HG02678 (cell line): ENCODE results near the gene TGFBR3L.
"Not testable (repeated sequence)": the region's sequence is repeated elsewhere in the genome, so short reads cannot be mapped to it uniquely, and the experiment has no call there.

Experiments used
- ATAC-seq: cut with Tn5 transposase; IDR thresholded peaks from one replicate; pipeline ENCODE4 v1.9.1; 2021; ENCODE audit warnings: mild to moderate bottlenecking, moderate library complexity; ENCODE audit not compliant: unreplicated experiment

The TGFBR3L gene

DNA sequence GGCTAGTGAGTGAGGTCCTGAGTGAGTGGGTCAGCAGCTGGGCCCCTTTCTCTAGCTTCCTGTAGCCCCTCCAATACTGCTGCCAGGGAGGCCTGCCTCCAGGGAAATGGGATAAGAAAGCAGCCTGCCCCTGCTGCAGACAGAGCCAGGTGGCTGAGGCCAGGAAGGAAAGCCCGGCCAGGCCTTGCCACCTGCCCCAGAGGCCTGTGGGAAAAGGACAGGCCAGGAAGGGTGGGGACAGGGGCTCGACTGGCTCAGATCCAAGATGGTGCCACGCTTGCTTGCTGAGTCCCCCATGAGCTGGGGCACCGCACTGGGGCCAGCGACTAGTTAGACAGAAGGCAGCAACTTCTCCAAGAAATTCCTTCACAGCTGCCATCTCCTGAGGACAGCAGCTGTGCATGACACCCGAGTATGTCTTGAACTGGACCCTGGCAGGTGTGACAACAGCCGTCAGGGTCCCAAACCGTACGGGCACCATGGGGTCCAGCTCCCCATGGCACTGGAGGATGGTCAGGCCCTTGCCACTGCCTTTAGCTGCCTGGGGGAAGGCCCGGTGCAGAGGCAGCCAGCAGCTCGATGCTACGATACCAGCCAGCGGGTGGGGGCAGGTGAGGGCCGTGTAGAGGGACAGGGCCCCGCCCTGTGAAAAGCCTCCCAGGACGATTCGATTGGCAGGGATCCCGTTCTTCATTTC lies 35.4 kb upstream of the TGFBR3L start:
- ATAC-seq: no peak

DNA sequence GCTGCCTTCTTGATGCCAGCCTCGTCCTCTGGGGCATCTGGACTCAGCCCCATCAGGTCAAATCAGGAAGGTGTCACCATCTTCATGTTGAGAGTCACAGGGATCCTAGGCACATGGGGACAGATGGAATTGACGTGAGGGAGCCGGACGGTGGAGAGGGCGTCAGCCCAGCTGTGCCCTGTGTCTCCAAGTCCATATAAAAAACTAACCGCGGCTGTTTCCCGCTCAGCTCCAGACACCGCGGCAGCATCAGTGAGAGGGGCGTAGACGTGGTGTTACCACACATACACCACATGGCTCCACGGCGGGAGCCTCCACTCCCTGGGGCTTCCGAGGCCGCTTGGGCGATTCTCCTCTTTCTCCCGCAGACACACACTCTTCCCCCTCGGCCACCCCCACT lies 34.8 kb upstream of the TGFBR3L start:
- no peak for ATAC-seq

DNA sequence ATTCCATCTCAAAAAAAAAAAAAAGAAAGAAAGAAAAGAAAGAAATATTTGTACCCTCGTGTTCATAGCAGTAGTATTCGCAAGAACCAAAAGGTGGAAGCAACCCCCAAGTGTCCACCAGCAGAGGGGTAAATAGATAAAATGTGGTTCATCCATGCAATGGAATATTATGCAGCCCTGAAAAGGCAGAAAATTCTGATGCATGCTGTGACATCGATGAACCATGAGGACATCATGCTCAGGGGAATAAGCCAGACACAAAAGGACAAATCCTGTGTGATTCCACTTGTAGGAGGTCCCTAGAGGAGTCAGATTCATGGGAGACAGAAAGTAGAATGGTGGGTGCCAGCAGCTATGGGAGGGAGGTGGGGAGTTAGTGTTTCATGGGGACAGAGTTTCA lies 32.7 kb upstream of the TGFBR3L start:
- ATAC-seq: no peak

DNA sequence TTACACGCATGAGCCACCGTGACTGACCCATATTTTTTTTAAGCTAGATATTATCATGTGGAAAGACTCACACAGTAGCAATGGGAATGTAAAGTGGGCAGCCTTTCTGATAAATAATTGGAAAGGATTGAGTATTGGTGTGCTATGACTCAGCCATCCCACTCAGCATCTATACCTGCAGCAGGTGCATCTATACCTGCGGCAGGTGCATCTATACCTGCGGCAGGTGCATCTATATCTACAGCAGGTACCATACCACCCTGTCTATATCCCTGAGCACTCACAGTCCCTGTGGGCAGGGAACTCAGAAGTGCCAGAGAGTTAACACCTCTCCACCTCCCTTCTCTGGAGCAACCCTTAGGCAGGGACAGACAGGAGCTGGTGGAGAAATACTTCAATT lies 31.5 kb upstream of the TGFBR3L start:
- ATAC-seq: no peak

DNA sequence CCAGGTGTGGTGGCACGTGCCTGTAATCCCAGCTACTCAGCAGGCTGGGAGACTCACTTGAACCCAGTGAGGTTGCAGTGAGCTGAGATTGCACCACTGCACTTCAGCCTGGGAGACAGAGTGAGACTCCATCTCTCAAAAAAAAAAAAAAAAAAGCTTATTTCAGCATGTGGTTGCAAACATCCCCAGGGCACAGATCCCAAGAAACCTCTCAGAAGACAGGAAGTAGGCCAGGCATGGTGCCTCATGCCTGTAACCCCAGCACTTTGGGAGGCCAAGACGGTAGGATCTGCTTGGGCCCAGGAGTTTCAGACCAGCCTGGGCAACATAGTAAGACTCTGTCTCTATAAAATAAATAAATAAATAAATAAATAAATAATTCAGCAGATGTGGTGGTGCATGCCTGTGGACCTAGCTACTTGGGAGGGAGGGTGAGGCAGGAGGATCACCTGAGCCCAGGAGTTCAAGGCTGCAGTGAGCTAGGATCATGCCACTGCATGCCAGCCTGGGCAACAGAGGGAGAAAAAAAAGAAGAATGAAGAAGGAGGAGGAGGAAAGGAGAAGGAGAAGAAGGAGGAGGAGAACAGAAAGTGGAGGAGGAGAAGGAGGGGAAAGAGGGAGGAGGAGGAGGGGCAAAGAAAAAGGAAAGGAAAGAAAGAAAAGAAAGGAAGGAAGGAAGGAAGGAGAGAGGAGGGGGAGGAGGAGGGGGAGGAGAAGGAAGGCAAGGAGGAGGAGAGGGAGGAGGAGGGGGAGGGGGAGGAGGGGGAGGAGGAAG lies 30.6 kb upstream of the TGFBR3L start:
- ATAC-seq: no peak

DNA sequence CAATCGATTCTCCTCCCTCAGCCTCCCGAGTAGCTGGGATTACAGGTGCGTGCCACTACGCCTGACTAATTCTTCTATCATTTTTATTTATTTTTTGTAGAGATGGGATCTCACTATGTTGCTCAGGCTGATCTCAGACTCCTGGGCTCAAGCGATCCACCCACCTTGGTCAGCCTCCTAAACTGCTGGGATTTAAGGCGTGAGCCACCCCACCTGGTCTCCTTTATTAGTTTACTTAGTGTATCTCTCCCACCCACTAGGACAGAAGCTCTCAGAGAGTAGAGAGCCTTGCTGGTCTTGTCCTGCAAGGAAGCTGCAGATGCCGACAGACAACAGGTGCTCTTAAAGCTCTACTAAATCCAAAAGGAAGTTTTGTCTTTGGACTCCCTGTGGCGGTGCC lies 28.8 kb upstream of the TGFBR3L start:
- no peak for ATAC-seq

DNA sequence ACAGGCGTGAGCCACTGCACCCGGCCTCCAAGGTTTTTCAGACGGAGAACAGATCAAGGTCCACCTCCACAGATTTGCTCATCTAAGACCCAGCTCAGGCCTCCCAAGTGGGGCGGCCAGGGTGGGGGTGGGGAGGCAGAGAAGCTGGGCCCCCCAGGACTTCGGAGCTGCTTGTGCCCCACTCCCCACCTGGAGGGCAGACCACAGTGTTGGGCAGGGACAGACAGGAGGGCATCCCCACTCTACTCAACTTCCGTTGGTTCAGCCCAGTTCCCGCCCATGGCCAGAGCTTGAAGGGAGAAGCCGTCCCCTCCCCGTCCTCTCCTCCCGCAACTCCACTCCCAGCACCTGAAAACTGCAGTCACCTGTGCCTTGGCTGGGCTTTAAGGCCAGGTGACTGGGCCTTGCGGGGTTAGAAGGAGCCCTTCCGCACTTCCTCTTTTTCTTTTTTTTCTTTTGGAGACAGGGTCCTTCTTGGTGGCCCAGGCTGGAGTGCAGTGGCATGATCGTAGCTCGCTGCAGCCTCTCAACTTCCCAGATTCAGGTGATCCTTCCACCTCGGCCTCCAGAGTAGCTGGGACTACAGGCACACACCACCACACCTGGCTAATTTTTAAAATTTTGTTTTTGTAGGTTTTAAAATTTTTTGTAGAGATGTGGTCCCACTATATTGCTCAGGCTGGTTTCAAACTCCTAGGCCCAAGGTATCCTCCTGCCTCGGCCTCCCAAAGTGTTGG lies 27.1 kb upstream of the TGFBR3L start:
- no peak for ATAC-seq

DNA sequence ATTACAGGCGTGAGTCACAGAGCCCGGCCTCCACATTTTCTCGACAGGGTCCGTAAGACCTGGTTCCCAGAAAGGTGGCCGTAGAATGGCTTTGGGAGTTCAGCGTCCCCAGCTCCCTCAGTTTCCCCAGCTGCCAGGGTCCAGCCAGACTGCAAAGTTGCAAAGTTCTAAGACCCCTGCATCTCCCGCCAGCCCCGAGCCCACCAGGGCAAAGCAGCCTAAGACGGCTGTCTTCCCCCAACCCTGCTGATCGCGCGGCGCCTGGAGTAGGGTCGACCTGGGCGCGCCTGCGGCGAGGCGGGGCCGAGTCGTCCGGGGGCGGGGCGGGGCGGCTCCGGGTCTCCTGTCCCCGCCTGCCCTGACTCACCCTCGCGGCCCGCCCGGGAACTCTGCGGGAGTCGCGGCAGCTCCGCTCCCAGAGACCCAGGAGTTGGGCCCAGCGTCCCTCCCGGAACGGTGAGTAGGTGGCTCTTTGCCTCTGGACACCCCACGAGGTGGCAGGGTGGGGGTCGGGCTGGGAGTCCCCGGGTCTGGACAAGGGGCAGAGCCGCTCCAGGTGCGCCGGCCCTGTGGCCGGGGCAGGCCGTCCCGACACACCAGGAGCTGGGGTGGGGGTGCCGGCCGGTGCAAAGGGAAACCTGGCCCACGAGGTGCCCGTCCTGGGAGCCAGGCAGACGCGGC lies 26.3 kb upstream of the TGFBR3L start, which contains the start of gene LRRC8E:
LRRC8E (plus strand) TSS at position 366 of the 681 bp plus-strand sequence. CDS start 7,094 bp downstream, outside the sequence.
- no peak for ATAC-seq

DNA sequence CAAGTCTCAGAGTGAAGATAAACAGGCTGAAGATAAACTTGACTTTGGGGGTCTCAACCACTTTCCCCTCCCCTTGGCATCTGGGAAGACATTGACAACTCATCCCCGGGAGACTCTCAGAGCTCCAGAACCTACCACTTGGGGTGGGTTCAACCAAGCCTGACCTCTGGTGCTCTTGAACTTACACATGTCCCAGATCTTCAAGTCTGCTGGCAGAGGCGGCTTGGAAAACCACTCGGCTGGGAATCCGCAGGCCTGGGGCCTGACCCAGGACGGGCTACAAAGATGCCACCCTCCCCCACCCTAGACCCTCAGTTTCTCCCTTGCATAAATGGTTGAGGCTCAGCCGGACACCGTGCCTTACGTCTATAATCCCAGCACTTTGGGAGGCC lies 25.8 kb upstream of the TGFBR3L start:
- no peak for ATAC-seq

DNA sequence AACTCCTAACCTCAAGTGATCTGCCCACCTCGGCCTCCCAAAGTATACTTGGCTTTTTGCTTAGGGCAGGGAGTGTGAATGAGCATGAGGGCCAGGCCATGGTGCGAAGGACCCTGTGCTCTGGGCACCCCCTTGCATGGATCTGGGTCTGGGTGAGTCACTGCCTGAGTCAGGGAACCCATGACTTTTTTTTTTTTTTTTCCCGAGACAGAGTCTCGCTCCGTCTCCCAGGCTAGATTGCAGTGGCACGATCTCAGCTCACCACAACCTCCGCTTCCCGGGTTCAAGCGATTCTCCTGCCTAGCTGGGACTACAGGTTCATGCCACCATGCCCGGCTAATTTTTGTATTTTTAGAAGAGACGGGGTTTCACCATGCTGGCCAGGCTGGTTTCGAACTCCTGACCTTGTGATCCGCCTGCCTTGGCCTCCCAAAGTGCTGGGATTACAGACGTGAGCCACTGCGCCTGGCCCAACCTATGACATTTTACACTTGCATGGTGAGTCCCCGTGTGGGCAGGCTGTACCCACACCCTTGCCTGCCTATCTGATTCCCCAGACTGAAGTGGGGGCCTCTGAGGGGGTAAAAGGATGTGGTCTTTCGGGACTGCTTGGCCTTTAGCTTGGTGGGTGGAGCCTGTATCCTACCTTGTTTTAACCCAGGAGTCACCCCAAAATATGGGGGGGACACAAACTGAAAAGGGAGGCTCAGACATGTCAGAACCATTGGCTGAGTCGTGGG lies 21.1 kb upstream of the TGFBR3L start:
- ATAC-seq: not testable (repeated sequence)

DNA sequence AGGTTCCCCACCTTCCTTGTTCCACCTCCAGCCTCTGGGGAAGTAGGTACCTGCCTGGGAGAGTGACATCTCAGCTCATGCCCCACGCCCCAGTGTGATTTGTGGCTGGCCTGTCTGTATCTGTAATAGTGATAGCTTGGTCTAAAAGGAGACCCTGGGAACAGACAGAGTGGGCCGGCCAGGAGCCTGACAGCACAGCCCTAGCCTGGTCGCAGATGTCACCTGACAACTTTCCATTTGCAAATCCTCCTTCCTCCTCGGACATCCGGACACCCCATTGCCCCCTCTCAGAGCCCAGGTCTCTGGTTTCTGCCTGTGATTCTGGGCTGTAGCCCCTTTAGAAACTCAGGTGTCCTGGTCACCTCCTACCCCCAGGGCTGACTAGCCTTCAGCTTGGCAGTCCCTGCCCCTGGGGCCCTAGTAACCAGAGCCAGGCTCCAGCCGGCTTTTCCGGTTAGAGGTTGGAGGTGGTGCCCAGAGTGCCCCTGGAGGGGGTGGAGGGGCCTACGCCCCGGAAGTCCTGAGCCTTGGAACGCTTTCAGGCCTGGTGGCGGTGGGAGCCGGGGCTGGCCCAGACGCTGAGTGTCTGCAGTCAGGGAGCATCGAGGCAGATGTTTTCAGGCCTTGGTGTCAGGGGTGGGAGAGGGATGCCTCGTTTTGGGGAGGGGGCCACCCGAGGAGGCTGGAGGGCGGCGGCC lies 19.9 kb upstream of the TGFBR3L start:
- ATAC-seq: no peak

DNA sequence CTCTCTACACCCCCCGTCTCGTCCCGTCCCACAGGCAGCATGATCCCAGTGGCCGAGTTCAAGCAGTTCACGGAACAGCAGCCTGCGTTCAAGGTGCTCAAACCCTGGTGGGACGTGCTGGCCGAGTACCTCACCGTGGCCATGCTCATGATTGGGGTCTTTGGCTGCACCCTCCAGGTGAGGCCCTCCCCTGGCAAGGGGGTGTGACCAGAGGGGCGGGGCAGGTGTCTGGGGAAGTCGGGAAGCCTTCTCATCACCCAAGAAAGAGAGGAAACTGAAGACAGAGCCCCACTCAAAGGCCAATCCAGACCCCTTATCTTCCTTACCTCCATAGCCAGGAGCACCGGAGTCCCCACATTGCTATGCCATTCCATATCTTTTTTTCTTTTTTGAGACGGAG lies 19.1 kb upstream of the TGFBR3L start:
- ATAC-seq: no peak

DNA sequence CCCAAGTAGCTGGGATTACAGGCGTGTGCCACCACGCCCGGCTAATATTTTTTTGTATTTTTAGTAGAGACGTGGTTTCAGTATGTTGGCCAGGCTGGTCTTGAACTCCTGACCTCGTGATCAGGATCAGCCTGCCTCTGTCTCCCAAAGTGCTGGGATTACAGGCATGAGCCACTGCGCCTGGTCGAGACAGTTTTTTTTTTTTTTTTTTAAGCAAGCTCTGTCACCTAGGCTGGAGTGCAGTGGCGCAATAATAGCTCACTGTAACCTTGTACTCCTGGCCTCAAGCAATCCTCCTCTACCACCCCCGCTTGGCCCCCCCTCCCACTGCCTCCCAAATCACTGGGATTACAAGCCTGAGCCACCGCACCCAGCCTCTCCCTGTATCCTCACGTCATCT lies 17.3 kb upstream of the TGFBR3L start:
- no peak for ATAC-seq

DNA sequence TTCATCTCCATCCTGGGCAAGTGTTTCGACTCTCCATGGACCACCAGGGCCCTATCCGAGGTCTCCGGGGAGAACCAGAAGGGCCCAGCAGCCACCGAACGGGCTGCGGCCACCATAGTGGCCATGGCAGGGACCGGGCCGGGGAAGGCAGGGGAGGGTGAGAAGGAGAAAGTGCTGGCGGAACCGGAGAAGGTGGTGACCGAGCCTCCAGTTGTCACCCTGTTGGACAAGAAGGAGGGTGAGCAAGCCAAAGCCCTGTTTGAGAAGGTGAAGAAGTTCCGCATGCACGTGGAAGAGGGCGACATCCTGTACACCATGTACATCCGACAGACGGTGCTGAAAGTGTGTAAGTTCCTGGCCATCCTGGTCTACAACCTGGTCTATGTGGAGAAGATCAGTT lies 15.7 kb upstream of the TGFBR3L start:
- ATAC-seq: no peak

DNA sequence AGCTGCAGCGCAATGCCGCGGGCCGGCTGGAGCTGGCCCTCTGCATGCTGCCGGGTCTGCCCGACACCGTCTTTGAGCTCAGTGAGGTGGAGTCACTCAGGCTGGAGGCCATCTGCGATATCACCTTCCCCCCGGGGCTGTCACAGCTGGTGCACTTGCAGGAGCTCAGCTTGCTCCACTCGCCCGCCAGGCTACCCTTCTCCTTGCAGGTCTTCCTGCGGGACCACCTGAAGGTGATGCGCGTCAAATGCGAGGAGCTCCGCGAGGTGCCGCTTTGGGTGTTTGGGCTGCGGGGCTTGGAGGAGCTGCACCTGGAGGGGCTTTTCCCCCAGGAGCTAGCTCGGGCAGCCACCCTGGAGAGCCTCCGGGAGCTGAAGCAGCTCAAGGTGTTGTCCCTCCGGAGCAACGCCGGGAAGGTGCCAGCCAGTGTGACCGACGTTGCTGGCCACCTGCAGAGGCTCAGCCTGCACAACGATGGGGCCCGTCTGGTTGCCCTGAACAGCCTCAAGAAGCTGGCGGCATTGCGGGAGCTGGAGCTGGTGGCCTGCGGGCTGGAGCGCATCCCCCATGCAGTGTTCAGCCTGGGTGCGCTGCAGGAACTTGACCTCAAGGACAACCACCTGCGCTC lies 14.8 kb upstream of the TGFBR3L start:
- ATAC-seq: no peak

DNA sequence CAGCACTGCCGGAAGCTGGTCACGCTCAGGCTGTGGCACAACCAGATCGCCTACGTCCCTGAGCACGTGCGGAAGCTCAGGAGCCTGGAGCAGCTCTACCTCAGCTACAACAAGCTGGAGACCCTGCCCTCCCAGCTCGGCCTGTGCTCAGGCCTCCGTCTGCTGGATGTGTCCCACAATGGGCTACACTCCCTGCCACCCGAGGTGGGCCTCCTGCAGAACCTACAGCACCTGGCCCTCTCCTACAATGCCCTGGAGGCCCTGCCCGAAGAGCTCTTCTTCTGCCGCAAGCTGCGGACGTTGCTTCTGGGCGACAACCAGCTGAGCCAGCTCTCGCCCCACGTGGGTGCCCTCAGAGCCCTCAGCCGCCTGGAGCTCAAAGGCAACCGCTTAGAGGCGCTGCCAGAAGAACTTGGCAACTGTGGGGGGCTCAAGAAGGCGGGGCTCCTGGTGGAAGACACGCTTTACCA lies 14.2 kb upstream of the TGFBR3L start:
- ATAC-seq: no peak

DNA sequence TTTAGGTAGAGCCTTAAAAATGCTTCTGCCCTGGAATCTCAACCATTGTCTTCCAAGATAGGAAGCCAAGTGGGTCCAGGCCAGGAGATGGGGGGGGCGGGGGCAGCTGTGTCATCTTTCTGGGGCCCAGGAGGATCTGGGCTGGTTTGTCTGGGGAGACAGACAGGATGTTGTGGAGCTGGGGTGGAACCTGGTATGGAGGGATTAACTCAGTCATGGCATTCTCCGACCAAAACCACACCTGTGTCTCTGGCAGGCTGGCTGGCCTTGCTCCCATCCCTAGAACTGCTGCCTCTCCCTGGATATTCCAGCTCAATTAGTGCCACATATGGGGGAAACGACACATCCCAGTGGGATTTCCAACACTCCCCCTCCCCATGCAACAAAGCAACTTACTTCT lies 13.7 kb upstream of the TGFBR3L start:
- no peak for ATAC-seq

DNA sequence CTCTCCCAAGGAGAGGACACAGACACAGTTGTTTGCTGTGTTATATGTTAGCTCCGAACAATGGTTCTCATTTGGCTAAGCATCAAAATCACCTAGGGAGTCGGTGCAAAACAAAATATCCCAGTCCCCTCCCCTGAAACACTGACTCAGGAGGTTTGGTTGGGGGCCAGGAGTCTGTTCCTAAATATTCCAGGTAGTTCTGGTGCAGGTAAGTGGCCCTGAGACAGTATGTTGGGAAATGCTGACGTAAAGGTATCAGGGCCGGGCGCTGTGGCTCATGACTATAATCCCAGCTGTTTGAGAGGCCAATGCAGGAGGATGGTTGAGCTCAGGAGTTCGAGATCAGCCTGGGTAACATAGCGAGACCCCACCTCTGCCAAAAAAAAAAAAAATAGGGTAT lies 13.3 kb upstream of the TGFBR3L start:
- ATAC-seq: no peak

DNA sequence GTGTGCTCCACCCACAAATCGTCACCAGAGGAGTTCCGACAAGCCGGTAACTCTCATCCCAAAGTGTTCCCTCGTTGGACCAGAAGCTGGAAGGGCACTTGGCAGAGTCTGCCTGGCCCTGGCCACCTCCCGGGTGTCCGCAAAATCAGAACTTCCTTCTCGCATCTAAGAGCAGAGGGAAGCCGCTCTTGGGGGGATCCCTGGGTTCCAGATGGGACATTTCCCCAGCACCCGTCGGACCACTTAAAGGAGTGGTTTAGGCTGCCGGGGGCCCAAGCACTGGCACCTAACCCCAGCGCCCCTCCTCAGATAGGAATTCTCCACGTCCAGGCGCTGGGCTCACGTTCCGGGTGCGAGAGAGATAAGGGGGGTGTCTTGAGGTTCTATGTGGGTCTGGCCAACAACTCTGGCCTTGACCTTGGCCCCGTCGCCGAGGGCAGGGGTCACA lies 11.8 kb upstream of the TGFBR3L start:
- ATAC-seq: no peak
